GM18526 (cell line): ENCODE measurements around the gene DLX4.

Source experiments
- POLR2A ChIP-seq: IDR thresholded peaks from 3 replicates; pipeline ENCODE4 v1.6.1; 2011; ENCODE audit not compliant: insufficient read length; ENCODE audit errors: extremely low read depth

DLX4 gene

GRCh38 chr17:49987681-49988441, 18.9 kb downstream of the DLX4 start:
- TF ChIP-seq POLR2A = no peak

GRCh38 chr17:49989518-49989880, 20.5 kb downstream of the DLX4 start:
- no peak for TF ChIP-seq POLR2A

- no peak for TF ChIP-seq POLR2A
These were observed 21.3 kb downstream of the DLX4 start for GRCh38 chr17:49990331-49990730.

- no peak for TF ChIP-seq POLR2A
These were observed 21.9 kb downstream of the DLX4 start for GRCh38 chr17:49990921-49991320.

GRCh38 chr17:49991409-49991808, 22.4 kb downstream of the DLX4 start:
- no peak for TF ChIP-seq POLR2A

- no peak for TF ChIP-seq POLR2A
These were observed 23.4 kb downstream of the DLX4 start for GRCh38 chr17:49992191-49992932.

GRCh38 chr17:49992933-49993422, 24.0 kb downstream of the DLX4 start:
- no peak for TF ChIP-seq POLR2A

GRCh38 chr17:49993423-49994060, 24.6 kb downstream of the DLX4 start:
- no peak for TF ChIP-seq POLR2A

- TF ChIP-seq POLR2A = no peak
These were observed 25.4 kb downstream of the DLX4 start for GRCh38 chr17:49994085-49995054.

- no peak for TF ChIP-seq POLR2A
These were observed 26.2 kb downstream of the DLX4 start, which contains the start of gene DLX3 for GRCh38 chr17:49995055-49995738. Gene DLX3, minus strand, starts transcription at chr17:49995224. Its CDS starts 226 bp downstream, at chr17:49994998.

GRCh38 chr17:49996121-49996494, 27.1 kb downstream of the DLX4 start:
- TF ChIP-seq POLR2A = no peak

GRCh38 chr17:49996495-49997300, 27.7 kb downstream of the DLX4 start:
- TF ChIP-seq POLR2A = no peak

- no peak for TF ChIP-seq POLR2A
These were observed 28.3 kb downstream of the DLX4 start for GRCh38 chr17:49997301-49997650.
